Cerebellar cortex (tissue), 1 donor: ENCODE data around the gene PRKCA.

Source experiments
- DNase-seq: peaks from one replicate; pipeline ENCODE4 v3.0.0-alpha.2; 2015; ENCODE audit warnings: low spot score

The PRKCA gene

DNA sequence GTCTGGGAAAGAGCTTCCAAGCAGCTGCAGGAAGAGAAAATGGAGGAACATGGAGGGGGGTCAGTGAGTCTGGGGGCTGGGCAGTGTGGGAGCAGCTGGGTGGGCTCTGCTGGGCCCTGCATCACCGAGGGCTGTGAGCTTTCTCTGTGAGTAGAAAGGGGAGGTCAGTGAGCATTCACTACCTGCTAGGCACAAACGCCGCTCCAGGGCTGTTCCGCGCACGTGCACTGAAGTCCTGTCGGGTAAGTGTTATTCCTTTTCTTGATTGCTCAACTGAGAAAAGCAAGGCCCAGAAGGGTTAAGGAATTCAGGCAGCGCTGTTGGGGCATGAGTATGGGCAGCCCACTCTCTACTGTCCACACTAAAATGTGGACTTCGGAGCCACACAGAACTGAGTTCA lies 537.2 kb downstream of the PRKCA start:
- DNase-seq, result no peak

DNA sequence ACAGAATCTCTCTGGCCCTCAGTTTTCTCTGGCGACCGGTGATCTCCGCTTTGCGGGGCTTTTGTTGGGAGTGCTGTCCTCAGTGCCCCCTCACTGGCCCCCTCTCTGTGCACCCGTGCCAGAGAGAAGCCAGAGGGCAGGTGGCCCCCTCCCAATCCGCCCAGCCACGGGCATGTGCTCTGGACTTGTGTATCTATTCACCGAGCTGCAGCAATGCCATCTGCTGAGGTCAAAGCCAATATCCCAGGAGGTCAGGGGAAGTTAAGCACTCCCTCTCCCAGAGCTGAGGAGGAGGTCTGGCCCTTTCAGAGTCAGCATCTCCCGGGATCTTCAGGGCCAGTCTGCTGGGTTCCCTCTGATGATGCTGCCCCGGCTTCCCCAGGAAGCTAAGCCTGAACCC lies 537.6 kb downstream of the PRKCA start:
- DNase-seq, result no peak

DNA sequence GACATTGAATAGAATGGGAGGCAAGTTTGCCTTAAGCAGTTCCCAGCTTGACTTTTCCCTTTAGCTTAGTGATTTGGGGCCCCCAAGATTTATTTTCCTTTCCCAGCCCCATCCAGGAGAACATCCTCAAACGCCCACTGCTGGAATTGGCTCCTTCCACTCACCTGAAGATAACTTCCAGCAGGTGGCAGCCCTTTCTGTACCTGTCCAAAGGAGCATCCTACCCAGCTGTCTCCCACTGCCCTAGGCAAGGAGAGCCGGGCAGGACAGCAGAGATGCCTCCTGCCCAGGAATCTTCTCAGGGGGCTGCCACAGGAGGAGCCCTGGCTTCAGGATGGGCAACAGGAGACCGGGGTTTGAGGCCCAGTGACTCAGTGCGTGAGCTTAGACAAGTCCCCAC lies 538.9 kb downstream of the PRKCA start:
- DNase-seq, result no peak

DNA sequence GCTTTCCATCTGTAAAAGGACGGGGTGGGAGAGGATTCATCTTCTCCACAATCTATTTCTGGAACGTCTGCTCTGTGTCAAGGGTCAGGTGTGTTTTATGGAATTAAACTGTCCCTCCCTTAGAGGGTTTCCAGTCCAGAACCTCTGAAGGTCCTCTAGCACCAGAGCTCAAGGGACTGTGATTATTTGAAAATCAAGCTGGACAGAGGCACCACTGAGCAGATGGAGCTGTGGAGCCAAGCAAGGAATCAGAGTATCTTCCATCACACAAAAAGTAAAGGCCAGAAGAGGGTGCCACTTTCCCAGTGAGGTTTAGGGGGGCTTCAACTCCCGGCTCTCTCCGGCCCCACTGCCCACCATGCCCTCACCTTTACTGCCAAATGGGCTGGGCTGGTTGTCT lies 539.3 kb downstream of the PRKCA start:
- DNase-seq, result no peak

DNA sequence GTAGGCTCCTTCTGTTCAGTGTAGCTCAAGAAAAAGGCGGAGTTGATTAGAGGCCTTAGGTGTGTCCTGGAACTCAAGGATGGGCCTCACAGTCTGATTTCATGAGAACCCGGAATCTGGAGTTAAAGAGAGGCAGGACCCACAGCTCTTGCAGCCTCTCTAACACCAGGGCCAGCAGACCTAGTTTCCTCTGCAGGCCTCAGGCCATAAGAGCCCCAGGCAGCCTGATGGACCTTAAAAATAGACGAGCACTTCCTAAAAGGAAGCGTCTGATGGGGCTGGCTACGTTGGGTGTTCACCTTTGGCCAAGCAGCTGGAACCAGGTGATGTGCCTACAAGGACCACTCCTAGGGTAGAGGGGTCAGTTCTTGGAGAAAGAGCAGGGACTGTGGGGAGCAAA lies 540.1 kb downstream of the PRKCA start:
- DNase-seq, result no peak

DNA sequence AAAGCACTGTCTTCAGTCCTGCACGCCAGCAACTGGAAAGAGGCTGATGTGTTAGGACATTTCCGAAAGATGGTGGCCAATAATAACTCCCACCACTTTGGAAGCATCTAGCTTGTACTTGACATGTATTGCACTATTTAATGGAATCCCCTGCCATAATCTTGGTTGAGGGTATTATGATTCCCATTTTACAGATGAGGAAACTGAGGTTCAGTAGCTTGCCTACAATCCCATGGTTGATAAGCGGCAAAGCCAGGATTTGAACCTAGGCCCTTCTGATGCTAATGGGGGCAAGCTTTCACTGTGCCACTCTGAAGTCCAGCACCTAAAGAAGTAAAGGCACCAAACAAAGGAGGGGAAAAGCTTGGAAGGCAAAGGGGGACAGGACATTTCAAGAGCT lies 540.5 kb downstream of the PRKCA start:
- DNase-seq, result no peak

DNA sequence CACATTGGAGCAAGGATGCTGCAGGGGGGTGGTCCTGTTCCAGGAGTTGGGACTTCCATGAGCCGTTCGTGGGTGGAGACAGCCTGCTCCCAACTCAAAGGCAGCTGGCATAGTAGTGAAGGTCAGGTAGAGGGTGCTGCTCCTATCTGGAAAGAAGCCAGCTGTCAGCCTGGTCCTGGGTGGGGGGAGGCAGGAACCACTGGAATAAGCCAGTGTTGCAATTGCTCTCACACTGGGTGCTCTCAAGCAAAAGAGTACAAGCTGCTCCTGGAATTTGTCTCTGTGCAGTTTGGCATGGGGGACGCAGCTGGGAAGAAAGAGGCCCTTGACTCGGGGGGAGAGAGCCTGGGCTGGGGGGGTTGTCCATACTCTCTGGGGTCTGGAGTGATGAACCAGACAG lies 541.2 kb downstream of the PRKCA start:
- DNase-seq, result no peak

DNA sequence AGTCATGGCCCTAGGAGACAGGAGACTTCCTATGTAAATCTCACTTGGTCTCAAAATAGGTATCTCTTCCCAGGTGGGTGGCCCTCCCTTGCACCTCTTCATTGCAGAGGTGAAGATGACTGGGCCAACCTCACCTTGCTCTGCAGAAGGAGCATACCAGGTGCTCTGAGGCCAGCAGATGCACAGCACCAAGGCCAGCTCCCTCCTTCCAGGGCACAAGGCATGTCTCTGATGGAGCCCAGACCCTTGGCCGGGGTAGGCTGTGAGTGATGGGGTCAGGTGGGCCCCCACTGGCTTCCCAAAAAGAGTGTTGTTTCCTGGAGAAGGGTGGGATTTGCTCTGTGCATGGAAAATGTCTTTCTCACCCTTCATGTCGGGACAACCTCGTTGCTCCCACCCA lies 545.3 kb downstream of the PRKCA start:
- no peak for DNase-seq

DNA sequence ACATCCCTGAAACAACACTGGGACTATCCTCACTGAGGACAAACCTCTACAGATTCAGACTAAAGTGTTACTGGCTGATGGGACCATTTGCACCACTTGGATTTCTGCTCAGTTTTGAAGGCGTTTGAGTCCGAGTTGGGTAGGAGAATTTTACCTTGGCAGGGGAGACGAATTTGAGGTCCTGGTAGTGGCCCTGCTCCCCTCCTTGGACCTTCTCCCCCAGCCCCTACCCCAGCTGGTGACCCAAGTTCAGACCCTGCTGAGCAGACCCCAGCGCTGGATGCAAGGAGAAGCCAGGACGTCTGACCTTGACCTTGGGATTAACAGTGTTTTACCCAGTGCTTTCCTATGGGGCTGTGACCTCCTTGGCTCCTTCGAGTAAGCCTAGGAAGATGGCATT lies 546.1 kb downstream of the PRKCA start:
- no peak for DNase-seq

DNA sequence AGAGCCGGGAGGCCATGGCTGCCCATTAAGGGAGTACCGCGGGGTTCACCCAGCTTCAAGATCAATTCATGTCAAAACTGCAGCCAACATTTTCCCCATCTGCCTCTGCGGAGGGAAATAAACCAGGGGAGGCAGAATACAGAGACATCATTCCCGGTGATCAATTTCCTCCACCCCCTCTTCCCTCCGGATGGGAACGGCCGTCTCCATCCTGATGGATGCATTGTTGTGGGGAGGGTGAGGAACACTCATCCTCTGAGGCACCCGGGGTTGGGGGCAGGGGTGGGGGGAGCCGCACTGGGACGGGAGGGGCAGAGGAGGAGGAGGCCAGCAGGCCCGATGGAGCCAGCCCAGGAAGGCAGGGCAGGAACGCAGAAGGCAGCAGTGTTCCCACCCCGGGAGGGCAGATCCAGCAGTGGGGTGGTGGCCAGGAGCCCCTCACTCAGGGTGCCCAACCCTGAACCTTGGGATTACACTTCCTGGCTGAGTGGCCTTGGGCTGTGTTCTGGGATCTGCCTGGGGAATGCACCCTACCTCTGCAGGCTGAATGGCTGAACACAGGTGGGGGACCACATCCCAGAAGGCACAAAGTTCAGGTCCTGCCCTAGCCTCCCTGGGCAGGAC lies 546.7 kb downstream of the PRKCA start:
- no peak for DNase-seq

DNA sequence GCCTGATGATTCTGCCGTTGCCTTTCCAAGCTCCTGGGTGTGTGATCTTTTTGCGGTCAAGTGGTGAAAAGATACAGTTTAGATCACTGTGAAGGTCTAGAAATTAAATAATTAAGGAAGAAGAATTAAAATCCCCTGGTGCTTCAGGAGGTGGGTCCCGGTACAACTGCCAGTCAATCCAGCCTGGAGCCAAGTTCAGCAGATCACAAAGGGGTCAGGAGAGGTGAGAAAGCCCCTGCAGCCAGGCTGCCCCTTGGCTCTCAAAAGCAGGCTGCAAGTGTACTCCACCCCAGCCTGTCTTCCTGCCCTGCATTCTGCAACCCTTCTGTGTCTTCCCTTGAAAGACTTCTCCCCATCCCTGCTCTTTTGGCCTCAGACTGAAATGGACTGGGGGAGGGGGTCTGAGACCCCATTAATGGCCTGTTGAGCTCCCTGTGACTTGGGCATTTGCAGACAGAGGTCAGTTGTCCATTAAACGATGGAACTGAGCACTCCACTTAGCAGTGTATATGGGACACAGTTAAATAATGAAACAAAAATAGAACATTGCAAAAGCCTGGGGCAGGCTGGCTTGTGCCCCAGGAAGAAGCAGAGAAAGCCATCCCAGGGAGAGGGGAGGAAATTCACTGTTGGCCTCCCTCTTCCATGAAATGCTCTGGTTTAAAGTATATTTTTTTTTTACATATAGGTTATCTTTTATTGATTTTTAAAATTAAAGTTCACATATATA lies 547.6 kb downstream of the PRKCA start:
- no peak for DNase-seq

DNA sequence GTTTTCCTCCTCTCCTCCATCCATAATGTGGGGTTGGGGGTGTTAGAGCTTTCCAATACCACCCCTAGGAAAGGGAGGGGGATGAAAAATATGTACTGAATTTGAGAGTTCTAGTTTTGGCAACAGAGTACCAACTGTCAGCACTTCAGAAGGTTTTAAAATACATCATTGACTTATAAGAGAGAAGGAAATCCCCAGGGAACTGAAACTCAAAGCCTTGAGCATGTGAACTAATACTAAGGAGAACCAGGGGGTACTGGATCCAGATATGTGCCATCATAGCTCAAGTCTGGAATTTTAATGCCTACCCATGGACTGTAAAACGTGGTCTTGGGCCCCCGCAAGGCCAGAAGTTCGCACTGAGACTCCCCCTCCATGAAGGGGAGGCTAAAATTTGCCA lies 548.3 kb downstream of the PRKCA start:
- no peak for DNase-seq

DNA sequence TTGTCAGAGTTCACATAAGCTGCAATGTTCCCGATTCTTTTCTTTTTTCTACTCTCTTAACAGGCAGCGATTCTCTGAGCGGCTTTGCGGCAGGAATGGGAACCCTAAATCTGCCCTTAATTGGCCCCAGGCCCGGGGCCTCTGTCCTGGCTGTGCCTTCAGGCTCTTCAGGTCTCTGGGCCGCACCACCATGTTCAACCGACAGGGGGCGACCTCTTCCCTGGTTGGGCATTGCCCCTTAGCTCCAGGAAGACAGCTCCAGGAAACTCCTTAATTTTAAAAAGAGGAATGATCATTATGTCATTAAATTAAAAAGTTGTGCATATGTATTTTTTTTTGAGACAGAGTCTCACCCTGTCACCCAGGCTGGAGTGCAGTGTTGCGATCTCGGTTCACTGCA lies 552.8 kb downstream of the PRKCA start:
- no peak for DNase-seq

DNA sequence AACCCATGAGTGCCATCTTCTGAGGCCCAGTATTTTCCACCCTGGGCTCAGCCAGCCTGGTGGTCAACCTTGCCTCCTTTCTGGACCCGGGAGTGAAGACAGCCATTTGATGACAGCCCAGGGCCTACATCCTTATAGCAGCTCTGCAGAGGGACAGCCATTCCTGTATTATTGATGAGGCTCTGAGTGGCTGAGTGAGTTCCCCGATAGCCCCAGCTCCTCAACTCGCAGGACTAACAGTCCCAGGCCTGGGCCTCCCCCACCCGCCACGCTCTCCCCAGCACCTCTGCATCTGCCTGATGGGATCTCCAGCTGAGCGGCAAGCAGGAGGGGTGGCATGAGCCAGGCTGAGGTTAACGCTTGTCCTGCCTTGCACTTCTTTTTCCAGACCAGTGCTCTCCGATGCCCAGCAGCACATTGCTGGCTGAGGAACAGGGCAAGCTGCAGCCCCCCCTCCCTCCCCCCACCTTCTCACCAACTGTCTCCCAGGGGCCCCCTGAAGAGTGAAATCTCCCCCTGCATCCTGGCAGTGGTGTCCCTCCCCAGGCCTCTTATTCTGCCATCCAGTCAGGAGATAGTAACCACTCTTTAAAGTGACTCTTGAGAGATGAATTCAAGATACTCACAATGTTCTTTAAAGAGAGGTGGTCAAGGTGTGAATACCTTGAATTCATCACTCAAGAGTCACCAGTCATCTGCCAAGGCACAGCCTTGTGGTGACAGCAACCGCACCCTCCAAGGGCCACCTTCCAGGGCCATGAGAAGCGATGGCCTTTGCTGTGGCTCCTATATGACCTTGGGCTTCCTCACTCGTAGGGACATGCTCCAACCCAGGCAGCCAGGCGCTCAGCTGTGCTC lies 556.0 kb downstream of the PRKCA start:
- DNase-seq, result no peak

DNA sequence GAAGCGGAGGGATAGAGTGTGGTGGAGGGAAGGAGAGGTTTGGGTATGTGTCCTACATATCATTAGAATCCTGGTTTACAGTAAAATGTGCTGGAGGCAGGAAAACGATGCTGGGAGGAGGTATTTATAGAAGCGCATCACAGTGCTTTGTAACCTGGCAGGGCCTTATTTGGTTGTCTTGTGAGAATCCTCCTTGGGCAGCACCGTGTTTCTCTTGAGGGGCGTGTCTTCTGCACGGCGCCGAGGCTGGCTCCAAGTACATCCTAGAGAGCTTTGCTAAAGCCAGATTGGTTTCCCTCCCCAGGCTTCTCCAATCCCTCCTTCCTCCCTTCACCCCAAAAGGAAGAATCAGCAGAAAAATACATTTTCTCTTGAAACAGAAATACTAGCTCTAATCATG lies 556.9 kb downstream of the PRKCA start:
- DNase-seq, result no peak

DNA sequence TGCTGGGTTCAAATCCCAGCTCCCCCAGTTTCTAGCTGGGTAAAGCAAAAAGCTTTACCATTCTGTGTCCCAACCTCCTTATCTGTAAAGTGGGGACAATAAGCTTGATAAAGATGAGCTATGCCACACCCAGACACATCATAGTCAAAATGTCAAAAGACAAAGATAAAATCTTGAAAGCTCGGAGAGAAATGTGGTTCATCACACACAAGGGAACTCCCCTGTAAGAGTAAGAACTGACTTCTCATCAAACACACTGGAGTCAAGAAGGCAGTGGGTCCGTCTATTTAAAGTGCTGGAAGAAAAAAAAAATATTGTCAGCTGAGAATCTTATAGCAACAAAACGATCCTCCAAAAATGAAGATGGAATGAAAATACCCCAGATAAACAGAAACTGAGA lies 557.8 kb downstream of the PRKCA start:
- DNase-seq, result no peak
